ENCODE results near the gene ZNF74.

GRCh38 chr22:20396639-20397038 lies 2.7 kb downstream of the ZNF74 start:
- no peak for TF ChIP-seq POLR2A (IDR thresholded peaks at IDR 0.05)
- TF ChIP-seq, protein P1, sequence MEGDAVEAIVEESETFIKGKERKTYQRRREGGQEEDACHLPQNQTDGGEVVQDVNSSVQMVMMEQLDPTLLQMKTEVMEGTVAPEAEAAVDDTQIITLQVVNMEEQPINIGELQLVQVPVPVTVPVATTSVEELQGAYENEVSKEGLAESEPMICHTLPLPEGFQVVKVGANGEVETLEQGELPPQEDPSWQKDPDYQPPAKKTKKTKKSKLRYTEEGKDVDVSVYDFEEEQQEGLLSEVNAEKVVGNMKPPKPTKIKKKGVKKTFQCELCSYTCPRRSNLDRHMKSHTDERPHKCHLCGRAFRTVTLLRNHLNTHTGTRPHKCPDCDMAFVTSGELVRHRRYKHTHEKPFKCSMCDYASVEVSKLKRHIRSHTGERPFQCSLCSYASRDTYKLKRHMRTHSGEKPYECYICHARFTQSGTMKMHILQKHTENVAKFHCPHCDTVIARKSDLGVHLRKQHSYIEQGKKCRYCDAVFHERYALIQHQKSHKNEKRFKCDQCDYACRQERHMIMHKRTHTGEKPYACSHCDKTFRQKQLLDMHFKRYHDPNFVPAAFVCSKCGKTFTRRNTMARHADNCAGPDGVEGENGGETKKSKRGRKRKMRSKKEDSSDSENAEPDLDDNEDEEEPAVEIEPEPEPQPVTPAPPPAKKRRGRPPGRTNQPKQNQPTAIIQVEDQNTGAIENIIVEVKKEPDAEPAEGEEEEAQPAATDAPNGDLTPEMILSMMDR (IDR thresholded peaks at IDR 0.05): no peak
